Natural killer cell (primary cell): ENCODE data around the gene SLC35G2. TPM values are rescaled to one million over a fixed set of nuclear protein-coding genes. Genes with fewer than 3 reads are reported as not detected.
A peak's percentile ranks its signal among the peaks of the same experiment; 100 is the strongest.

Experiments
- ATAC-seq, 3 donors: fragments of 150-1000 bp in 2 of 3; fragments of 200-7000 bp in 1 of 3; cut with Tn5 transposase; 1 replicate in 1 of 3; 2 replicates in 2 of 3; pipeline ENCODE4 v1.10.0; 2021; ENCODE audit warnings: mild to moderate bottlenecking in 2 of 3, moderate library complexity in 2 of 3
- DNase-seq, 2 donors: peaks; one replicate each; pipeline versions ENCODE4 v3.0.0 to v3.0.0-alpha.2; 2013 to 2021; ENCODE audit warnings: mixed read lengths in 1 of 2
- H3K27ac ChIP-seq: one replicate; pipeline ENCODE4 v1.5.1; 2013; ENCODE audit warnings: mild to moderate bottlenecking, low read length
- H3K27me3 ChIP-seq: one replicate; pipeline ENCODE4 v1.6.1; 2013; ENCODE audit warnings: low read length; ENCODE audit not compliant: control insufficient read depth, insufficient read depth
- H3K36me3 ChIP-seq: one replicate; pipeline ENCODE4 v1.6.1; 2013; ENCODE audit warnings: low read length; ENCODE audit not compliant: control insufficient read depth, insufficient read depth
- H3K4me1 ChIP-seq: one replicate; pipeline ENCODE4 v1.6.1; 2013; ENCODE audit warnings: low read length; ENCODE audit not compliant: control insufficient read depth, insufficient read depth
- H3K4me3 ChIP-seq: one replicate; pipeline ENCODE4 v1.5.1; 2013; ENCODE audit warnings: low read length
- H3K9me3 ChIP-seq: one replicate; pipeline ENCODE4 v1.6.1; 2013; ENCODE audit warnings: low read length; ENCODE audit not compliant: control insufficient read depth, insufficient read depth
- H3K27ac Mint-ChIP-seq, 2 donors: one replicate each; pipeline ENCODE4 v1.8.0; 2022; ENCODE audit warnings: mild to moderate bottlenecking in 2 of 2, mixed read lengths in 2 of 2, moderate library complexity in 1 of 2
- H3K27me3 Mint-ChIP-seq, 2 donors: one replicate each; pipeline ENCODE4 v1.8.0; 2022; ENCODE audit warnings: low read depth in 2 of 2, mixed read lengths in 2 of 2
- H3K36me3 Mint-ChIP-seq: one replicate; pipeline ENCODE4 v1.8.0; 2022; ENCODE audit warnings: mixed read lengths
- H3K4me1 Mint-ChIP-seq, 2 donors: one replicate each; pipeline ENCODE4 v1.8.0; 2022; ENCODE audit warnings: mixed read lengths in 2 of 2
- H3K4me3 Mint-ChIP-seq: one replicate; pipeline ENCODE4 v1.8.0; 2022; ENCODE audit warnings: mild to moderate bottlenecking, moderate library complexity, mixed read lengths
- H3K9me3 Mint-ChIP-seq, 2 donors: one replicate each; pipeline ENCODE4 v1.8.0; 2022; ENCODE audit warnings: mixed read lengths in 2 of 2
- WGBS: methylation state at CpG from one replicate; pipeline ENCODE4 v1.1.7; 2013; ENCODE audit warnings: missing lambda C conversion rate; ENCODE audit not compliant: insufficient coverage; 5-methylcytosine and 5-hydroxymethylcytosine counted together
- intact Hi-C: fragments of 100-400 bp; cut with micrococcal nuclease; formaldehyde crosslinking; loops from one replicate; pipeline ENCODE4 v1.14.2; 2022
- total RNA-seq, 4 donors: library from RNA; stranded (reverse); fragments of 120-200 nt in 1 of 4; gene quantifications; one replicate each; pipeline versions ENCODE4 v1.2.3 to v1.2.4, GENCODE V29; 2013 to 2022
- TF ChIP-seq, protein P1 (sequence below): fragments of 200-600 bp; IDR thresholded peaks from one replicate; pipeline ENCODE4 v1.8.0; 2022; ENCODE audit warnings: antibody characterized with exemption

SLC35G2 gene
- total RNA-seq, 3 donors from 2014 or later (not counting 1 experiment from before 2014, with no cell fraction given), result 0.33 TPM; not detected in 2

DNA sequence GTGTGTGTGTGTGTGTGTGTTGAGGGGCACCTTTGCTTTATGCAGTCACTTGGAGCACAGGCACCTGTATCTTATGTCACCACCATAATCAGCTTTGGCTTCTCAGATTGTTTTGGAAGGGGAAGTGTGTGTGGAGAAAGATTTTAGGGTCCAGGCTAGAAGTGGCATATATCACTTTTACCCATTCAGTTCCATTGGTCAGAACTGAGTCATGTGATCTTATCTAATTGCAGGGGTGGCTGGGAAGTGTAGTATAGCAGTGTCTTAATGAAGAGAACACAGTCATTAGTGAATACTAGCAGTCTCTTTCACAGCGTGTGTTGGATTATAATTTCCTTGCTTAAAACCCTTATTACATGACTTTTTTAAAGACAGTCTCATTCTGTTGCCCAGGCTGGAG lies 63.6 kb downstream of the SLC35G2 start:
- intact Hi-C loops, result loop anchor here (5.0 kb wide), 2 partner anchors 35 to 75 kb away; partner anchors contain the start of gene IL20RB
- H3K27me3 Mint-ChIP-seq, result no peaks in the 10 kb centered on the region
- H3K4me3 ChIP-seq, result no peak overlapping the region
- H3K36me3 Mint-ChIP-seq, result no peaks in the 10 kb centered on the region
- H3K36me3 ChIP-seq, result no peaks in the 10 kb centered on the region
- peaks cover 77% of the 10 kb centered on the region in 2 donors for H3K4me1 Mint-ChIP-seq
- H3K4me1 ChIP-seq, result peaks cover 18% of the 10 kb centered on the region
- no peaks in the 10 kb centered on the region for H3K9me3 ChIP-seq
- DNase-seq (peak in 1 of 2 donors; percentile 47), ATAC-seq (peak in 2 of 3 donors; percentile 67 to 68)
- 100% methylated on average over 1 of the region's 1 CpG for WGBS
- no peak overlapping the region for H3K27ac ChIP-seq
- no peaks in the 10 kb centered on the region for H3K9me3 Mint-ChIP-seq
- no peaks in the 10 kb centered on the region for H3K27me3 ChIP-seq
- peak overlapping the region; percentile 75 to 88 for H3K27ac Mint-ChIP-seq
- TF ChIP-seq, protein P1, sequence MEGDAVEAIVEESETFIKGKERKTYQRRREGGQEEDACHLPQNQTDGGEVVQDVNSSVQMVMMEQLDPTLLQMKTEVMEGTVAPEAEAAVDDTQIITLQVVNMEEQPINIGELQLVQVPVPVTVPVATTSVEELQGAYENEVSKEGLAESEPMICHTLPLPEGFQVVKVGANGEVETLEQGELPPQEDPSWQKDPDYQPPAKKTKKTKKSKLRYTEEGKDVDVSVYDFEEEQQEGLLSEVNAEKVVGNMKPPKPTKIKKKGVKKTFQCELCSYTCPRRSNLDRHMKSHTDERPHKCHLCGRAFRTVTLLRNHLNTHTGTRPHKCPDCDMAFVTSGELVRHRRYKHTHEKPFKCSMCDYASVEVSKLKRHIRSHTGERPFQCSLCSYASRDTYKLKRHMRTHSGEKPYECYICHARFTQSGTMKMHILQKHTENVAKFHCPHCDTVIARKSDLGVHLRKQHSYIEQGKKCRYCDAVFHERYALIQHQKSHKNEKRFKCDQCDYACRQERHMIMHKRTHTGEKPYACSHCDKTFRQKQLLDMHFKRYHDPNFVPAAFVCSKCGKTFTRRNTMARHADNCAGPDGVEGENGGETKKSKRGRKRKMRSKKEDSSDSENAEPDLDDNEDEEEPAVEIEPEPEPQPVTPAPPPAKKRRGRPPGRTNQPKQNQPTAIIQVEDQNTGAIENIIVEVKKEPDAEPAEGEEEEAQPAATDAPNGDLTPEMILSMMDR, result no peak
- no peak overlapping the region for H3K4me3 Mint-ChIP-seq

GRCh38 chr3:136883967-136884720 lies 65.2 kb downstream of the SLC35G2 start:
- Histone ChIP-seq H3K36me3 (no peaks in the 10 kb centered on the region), H3K4me1 (peaks cover 25% of the 10 kb centered on the region), H3K9me3 (no peaks in the 10 kb centered on the region), H3K27me3 (no peaks in the 10 kb centered on the region), H3K4me3 (no peak overlapping the region), H3K27ac (peak overlapping the region; percentile 48)
- Mint-ChIP-seq H3K27ac (peak overlapping the region; percentile 75 to 88), H3K4me3 (peak overlapping the region; percentile 45), H3K9me3 (no peaks in the 10 kb centered on the region), H3K36me3 (no peaks in the 10 kb centered on the region), H3K4me1 (peaks cover 76 to 77% of the 10 kb centered on the region in 2 donors), H3K27me3 (no peaks in the 10 kb centered on the region)
- WGBS, result 82% methylated on average over 9 of the region's 9 CpGs
- ATAC-seq (no peak), DNase-seq (no peak)
- intact Hi-C loops, result loop anchor here (5.0 kb wide), 2 partner anchors 33 to 73 kb away; partner anchors contain the start of gene IL20RB
- TF ChIP-seq, protein P1, result no peak

DNA sequence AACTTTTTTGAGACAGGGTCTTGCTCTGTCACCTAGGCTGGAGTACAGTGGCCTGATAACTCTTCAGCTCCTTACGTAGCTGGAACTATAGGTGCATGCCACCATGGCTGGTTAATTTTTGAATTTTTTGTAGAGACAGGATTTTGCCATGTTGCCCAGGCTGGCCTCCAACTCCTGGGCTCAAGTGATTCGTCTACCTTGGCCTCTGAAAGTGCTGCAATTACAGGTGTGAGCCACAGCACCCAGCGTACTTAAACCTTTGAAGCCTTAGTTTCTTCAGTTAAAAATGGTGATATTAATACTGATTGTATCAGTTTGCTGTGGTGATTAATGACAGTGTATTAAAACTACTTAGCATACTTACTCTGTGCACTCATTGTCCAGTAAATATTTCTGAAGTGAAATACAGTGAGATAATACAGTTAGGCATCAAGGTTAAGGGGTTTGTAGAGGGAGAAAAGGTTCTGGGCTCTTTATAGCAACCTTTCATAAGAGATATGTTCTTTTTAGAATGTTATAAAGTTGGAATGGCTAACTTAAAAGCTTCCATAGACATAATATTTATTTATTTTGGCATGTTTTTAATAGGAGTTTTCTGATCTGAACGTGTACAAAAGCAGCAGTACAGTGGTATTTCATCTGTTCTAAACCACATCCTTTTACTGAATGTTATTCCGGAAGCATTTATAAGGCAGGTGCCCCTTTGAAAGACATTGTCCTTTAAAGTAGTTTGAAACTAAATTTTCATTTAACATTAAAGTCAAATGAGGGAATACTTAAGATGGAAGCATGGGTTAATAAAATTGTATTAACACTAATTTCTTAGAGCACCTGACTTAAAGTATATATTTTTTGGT lies 66.7 kb downstream of the SLC35G2 start:
- Histone ChIP-seq H3K36me3 (no peaks in the 10 kb centered on the region), H3K4me3 (no peak overlapping the region), H3K9me3 (no peaks in the 10 kb centered on the region), H3K27ac (peak overlapping the region; percentile 71), H3K27me3 (no peaks in the 10 kb centered on the region), H3K4me1 (peaks cover 25% of the 10 kb centered on the region)
- peak; percentile 65 to 74 (median 69) for ATAC-seq
- Mint-ChIP-seq H3K27ac (peak overlapping the region; percentile 75 to 88), H3K4me1 (peaks cover 82% of the 10 kb centered on the region in 2 donors), H3K9me3 (no peaks in the 10 kb centered on the region), H3K4me3 (peak overlapping the region; percentile 75), H3K27me3 (no peaks in the 10 kb centered on the region), H3K36me3 (no peaks in the 10 kb centered on the region)
- WGBS, result 35% methylated on average over 2 of the region's 5 CpGs
- TF ChIP-seq, protein P1, result no peak
- peak in 1 of 2 donors; percentile 57 for DNase-seq
- intact Hi-C loops, result no loop called here
